ENCODE results near the gene ALDH4A1. TPM values are rescaled to one million over a fixed set of nuclear protein-coding genes. Genes with fewer than 3 reads are reported as not detected.

The ALDH4A1 gene
- total and polyA plus RNA-seq, 10 of the 15 experiments (the other 5 are each of a cell fraction or from before 2014, with no cell fraction given), result 0.06 to 25.5 (median 13.0) TPM

DNA sequence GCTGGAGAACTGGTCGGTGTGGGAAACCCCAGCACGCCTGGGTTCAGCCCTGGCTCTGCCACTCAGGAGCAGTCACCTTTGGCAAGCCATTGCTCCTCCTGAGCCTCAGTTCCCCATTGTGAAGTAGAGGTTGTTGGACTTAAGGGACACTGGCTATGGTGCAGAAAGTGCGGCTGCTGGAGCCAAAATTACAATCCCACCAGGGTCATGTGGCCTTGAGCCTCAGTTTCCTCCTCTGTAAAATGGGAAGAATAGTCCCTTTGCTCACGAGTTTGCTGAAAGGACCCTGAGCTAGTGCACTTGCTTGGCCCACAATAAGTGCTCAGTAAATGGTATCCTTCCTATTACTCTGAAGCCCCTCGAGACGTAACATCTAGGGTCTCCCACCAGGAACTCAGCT is 28.3 kb downstream of the ALDH4A1 start:
- ATAC-seq, result no peak
- ChIA-PET POLR2A (no interaction called here), CTCF (interaction anchor here (0.5 to 3.5 kb wide), 4 partner anchors 277 to 1213 kb away, joined by 3 to 14 read pairs (median 4); no protein-coding TSS in a partner anchor), RAD21 (ENCODE audit: unreplicated experiment) (no interaction called here), SMC1A (ENCODE audit: uncharacterized antibody, unreplicated experiment) (no interaction called here)
- no peak for DNase-seq (ENCODE audit: low read depth, low spot score)
- no peak overlapping the region for H3K27ac ChIP-seq (ENCODE audit: control insufficient read depth, insufficient read depth)
- FAIRE-seq, result no peak
- no peak overlapping the region for H3K9ac ChIP-seq (ENCODE audit: control insufficient read depth, insufficient read depth, low read length)
- TF ChIP-seq TARDBP (IDR thresholded peaks at IDR 0.05; ENCODE audit: borderline replicate concordance), result no peak
- TF ChIP-seq CHD1 (IDR thresholded peaks at IDR 0.05; ENCODE audit: low read depth, low read length), result no peak
- TF ChIP-seq CREB1 (IDR thresholded peaks at IDR 0.05; ENCODE audit: low read depth), result no peak
- no peak for TF ChIP-seq CHD4 (IDR thresholded peaks at IDR 0.05)
- no peak for TF ChIP-seq SMARCA5 (IDR thresholded peaks at IDR 0.05)
- TF ChIP-seq IRF4 (IDR thresholded peaks at IDR 0.05; ENCODE audit: low read depth, low read length), result no peak
- TF ChIP-seq RFX5 (IDR thresholded peaks at IDR 0.05; ENCODE audit: low read depth, low read length), result no peak
- TF ChIP-seq, protein P1, sequence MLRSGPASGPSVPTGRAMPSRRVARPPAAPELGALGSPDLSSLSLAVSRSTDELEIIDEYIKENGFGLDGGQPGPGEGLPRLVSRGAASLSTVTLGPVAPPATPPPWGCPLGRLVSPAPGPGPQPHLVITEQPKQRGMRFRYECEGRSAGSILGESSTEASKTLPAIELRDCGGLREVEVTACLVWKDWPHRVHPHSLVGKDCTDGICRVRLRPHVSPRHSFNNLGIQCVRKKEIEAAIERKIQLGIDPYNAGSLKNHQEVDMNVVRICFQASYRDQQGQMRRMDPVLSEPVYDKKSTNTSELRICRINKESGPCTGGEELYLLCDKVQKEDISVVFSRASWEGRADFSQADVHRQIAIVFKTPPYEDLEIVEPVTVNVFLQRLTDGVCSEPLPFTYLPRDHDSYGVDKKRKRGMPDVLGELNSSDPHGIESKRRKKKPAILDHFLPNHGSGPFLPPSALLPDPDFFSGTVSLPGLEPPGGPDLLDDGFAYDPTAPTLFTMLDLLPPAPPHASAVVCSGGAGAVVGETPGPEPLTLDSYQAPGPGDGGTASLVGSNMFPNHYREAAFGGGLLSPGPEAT (IDR thresholded peaks at IDR 0.05; ENCODE audit: low read depth), result no peak
- TF ChIP-seq FOXM1 (IDR thresholded peaks at IDR 0.05; ENCODE audit: low read depth, low read length), result no peak
- no peak for TF ChIP-seq NFYA (IDR thresholded peaks at IDR 0.05; ENCODE audit: borderline replicate concordance, low read depth, low read length)
- no peak for TF ChIP-seq ASH2L (IDR thresholded peaks at IDR 0.05; ENCODE audit: borderline replicate concordance, low read depth)
- TF ChIP-seq GABPA (IDR thresholded peaks at IDR 0.05; ENCODE audit: low read depth), result no peak
- no peak for TF ChIP-seq SIX5 (IDR thresholded peaks at IDR 0.05; ENCODE audit: low read depth, low read length, severe bottlenecking)
- TF ChIP-seq, protein P2, sequence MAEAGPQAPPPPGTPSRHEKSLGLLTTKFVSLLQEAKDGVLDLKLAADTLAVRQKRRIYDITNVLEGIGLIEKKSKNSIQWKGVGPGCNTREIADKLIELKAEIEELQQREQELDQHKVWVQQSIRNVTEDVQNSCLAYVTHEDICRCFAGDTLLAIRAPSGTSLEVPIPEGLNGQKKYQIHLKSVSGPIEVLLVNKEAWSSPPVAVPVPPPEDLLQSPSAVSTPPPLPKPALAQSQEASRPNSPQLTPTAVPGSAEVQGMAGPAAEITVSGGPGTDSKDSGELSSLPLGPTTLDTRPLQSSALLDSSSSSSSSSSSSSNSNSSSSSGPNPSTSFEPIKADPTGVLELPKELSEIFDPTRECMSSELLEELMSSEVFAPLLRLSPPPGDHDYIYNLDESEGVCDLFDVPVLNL (IDR thresholded peaks at IDR 0.05; ENCODE audit: low read depth, low read length), result no peak
- TF ChIP-seq MYB (IDR thresholded peaks at IDR 0.05; ENCODE audit: borderline replicate concordance, low read depth, low read length), result no peak
- TF ChIP-seq NR2C1 (IDR thresholded peaks at IDR 0.05), result no peak
- TF ChIP-seq YY1 (IDR thresholded peaks at IDR 0.05; ENCODE audit: low read depth, low read length), result no peak
- no peaks in the 10 kb centered on the region; the same call in 1 of the 2 replicates for H4K20me1 ChIP-seq (ENCODE audit: control insufficient read depth, insufficient read depth)
- H3K4me3 ChIP-seq, result no peak overlapping the region
- no peaks in the 10 kb centered on the region for H3K4me1 ChIP-seq (ENCODE audit: control insufficient read depth, insufficient read depth, low read length)
- intact Hi-C loops (cut with micrococcal nuclease; ENCODE audit: unreplicated experiment), result no loop called here
- H3K79me2 ChIP-seq (ENCODE audit: control insufficient read depth, insufficient read depth, low read length), result no peaks in the 10 kb centered on the region
- no peaks in the 10 kb centered on the region; a peak in 1 of 4 replicates for H3K27me3 ChIP-seq (replicated peaks in 1 of 2; ENCODE audit: control insufficient read depth in 2 of 2, insufficient read depth in 2 of 2, low read length in 1 of 2)
- in situ Hi-C loops (cut with MboI), result no loop called here
- no peak overlapping the region for H2AFZ ChIP-seq (ENCODE audit: control insufficient read depth, low read depth, low read length)
- no peaks in the 10 kb centered on the region for H3K36me3 ChIP-seq (ENCODE audit: control insufficient read depth in 2 of 2, insufficient read depth in 2 of 2, low read length in 1 of 2)
- no peaks in the 10 kb centered on the region for H3K9me3 ChIP-seq (replicated peaks; ENCODE audit: control insufficient read depth, insufficient read depth, low read length)
- 71% methylated on average over 6 of the region's 6 CpGs for WGBS (ENCODE audit: insufficient coverage, insufficient replicate concordance, low lambda C conversion rate, missing lambda C conversion rate)
- BruUV-seq (replicated peaks), result no TSS peak
- no peak overlapping the region for H3K4me2 ChIP-seq (ENCODE audit: control insufficient read depth, insufficient read depth)
